Endothelial cell of umbilical vein (primary cell): ENCODE data around the gene NRG3.

Experiments used
- EZH2 ChIP-seq: IDR thresholded peaks from 2 replicates; pipeline ENCODE4 v1.6.1; 2012; ENCODE audit warnings: borderline replicate concordance, low read depth, mild to moderate bottlenecking, moderate library complexity, low read length, inconsistent platforms; ENCODE audit not compliant: severe bottlenecking
- GATA2 ChIP-seq: IDR thresholded peaks from 2 replicates; pipeline ENCODE4 v1.7.0; 2011; ENCODE audit warnings: low read depth, mild to moderate bottlenecking, moderate library complexity, mixed read lengths, low read length; ENCODE audit not compliant: insufficient read length, insufficient read depth
- POLR2A ChIP-seq: IDR thresholded peaks from 2 replicates; pipeline ENCODE4 v1.6.1; 2012; ENCODE audit warnings: low read depth, mild to moderate bottlenecking, control low read depth, low read length
- POLR2AphosphoS5 ChIP-seq: IDR thresholded peaks from 2 replicates; pipeline ENCODE4 v1.6.1; 2012; ENCODE audit warnings: low read depth, mild to moderate bottlenecking, control low read depth, low read length, moderate library complexity; ENCODE audit not compliant: insufficient read depth
- TF ChIP-seq, protein P1 (sequence below), 2 donors: IDR thresholded peaks; 1 replicate in 1 of 2; 2 replicates in 1 of 2; pipeline ENCODE4 v1.5.1; 2011; ENCODE audit warnings: low read length in 2 of 2, mild to moderate bottlenecking in 2 of 2, moderate library complexity in 2 of 2, control low read depth in 1 of 2, inconsistent platforms in 1 of 2, low read depth in 1 of 2; ENCODE audit not compliant: insufficient read depth in 1 of 2; ENCODE audit errors: extremely low read depth in 1 of 2
- TF ChIP-seq, protein P2 (sequence below): IDR thresholded peaks from 2 replicates; pipeline ENCODE4 v1.6.1; 2011; ENCODE audit not compliant: insufficient read depth, insufficient read length

DNA sequence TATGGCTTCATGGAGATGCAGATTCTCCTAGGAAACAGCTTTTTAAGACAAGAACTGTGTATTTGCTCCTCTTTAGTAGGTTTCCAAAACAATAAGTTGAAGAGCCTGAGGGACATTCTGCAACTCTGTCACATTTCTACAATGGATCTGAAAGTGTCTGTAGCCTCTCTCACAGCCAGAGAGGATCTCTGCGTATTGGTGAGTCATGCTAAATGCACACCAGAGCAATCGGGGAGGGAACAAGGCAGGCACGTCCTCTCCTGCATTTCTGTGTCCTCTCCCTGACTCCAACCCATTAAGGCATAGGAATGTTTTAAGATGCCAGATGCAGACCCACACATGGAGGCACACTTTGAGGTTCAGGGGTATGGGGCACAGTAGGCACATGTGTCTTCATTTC lies 1137.9 kb downstream of the NRG3 start:
- TF ChIP-seq POLR2A (no peak), POLR2AphosphoS5 (no peak), GATA2 (no peak), EZH2 (no peak)
- TF ChIP-seq, protein P1, sequence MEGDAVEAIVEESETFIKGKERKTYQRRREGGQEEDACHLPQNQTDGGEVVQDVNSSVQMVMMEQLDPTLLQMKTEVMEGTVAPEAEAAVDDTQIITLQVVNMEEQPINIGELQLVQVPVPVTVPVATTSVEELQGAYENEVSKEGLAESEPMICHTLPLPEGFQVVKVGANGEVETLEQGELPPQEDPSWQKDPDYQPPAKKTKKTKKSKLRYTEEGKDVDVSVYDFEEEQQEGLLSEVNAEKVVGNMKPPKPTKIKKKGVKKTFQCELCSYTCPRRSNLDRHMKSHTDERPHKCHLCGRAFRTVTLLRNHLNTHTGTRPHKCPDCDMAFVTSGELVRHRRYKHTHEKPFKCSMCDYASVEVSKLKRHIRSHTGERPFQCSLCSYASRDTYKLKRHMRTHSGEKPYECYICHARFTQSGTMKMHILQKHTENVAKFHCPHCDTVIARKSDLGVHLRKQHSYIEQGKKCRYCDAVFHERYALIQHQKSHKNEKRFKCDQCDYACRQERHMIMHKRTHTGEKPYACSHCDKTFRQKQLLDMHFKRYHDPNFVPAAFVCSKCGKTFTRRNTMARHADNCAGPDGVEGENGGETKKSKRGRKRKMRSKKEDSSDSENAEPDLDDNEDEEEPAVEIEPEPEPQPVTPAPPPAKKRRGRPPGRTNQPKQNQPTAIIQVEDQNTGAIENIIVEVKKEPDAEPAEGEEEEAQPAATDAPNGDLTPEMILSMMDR (IDR thresholded peaks at IDR 0.05; ENCODE audit: extremely low read depth in 1 of 2, insufficient read depth in 1 of 2, low read depth in 1 of 2, low read length in 2 of 2) = no peak
- TF ChIP-seq, protein P2, sequence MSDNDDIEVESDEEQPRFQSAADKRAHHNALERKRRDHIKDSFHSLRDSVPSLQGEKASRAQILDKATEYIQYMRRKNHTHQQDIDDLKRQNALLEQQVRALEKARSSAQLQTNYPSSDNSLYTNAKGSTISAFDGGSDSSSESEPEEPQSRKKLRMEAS = no peak
